ENCODE data around the gene MAMDC4.

DNA sequence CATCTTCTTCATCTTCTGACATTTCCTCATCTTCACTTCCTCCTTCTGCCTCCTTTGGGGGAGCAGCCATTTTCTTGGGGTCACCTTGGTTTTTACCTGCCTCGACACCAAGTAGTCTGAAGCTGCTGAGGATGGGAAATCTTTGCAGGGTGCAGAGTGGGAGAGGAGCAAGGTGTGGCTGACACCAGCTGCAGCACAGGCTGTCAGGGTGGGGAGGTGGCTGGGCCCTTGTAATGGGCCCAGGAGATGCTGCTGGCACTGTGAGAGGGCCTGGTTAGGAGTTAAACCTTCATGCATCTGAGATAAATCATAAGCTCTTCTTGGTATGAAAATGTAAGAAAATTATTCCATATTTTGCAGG lies 36.7 kb upstream of the MAMDC4 start:
- TF ChIP-seq, protein P1, sequence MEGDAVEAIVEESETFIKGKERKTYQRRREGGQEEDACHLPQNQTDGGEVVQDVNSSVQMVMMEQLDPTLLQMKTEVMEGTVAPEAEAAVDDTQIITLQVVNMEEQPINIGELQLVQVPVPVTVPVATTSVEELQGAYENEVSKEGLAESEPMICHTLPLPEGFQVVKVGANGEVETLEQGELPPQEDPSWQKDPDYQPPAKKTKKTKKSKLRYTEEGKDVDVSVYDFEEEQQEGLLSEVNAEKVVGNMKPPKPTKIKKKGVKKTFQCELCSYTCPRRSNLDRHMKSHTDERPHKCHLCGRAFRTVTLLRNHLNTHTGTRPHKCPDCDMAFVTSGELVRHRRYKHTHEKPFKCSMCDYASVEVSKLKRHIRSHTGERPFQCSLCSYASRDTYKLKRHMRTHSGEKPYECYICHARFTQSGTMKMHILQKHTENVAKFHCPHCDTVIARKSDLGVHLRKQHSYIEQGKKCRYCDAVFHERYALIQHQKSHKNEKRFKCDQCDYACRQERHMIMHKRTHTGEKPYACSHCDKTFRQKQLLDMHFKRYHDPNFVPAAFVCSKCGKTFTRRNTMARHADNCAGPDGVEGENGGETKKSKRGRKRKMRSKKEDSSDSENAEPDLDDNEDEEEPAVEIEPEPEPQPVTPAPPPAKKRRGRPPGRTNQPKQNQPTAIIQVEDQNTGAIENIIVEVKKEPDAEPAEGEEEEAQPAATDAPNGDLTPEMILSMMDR (IDR thresholded peaks at IDR 0.05), result no peak
- no peak for TF ChIP-seq ZFX (IDR thresholded peaks at IDR 0.05; ENCODE audit: borderline replicate concordance)

Measured in 22Rv1 (cell line).